DOHH2 (cell line): ENCODE results near the gene CHCHD6.

Experiments used
- EZH2phosphoT487 ChIP-seq: fragments of 200-600 bp; sonication (generic); IDR thresholded peaks from 2 replicates; pipeline ENCODE4 v1.6.1; 2017; ENCODE audit warnings: borderline replicate concordance, mild to moderate bottlenecking, antibody characterized with exemption, low read length, moderate library complexity, mixed read lengths
- TF ChIP-seq, protein P1 (sequence below): fragments of 200-600 bp; sonication (generic); IDR thresholded peaks from one replicate; pipeline ENCODE4 v1.5.1; 2014; ENCODE audit warnings: antibody characterized with exemption, mild to moderate bottlenecking, low read depth, low read length; ENCODE audit not compliant: poor library complexity, severe bottlenecking

DNA sequence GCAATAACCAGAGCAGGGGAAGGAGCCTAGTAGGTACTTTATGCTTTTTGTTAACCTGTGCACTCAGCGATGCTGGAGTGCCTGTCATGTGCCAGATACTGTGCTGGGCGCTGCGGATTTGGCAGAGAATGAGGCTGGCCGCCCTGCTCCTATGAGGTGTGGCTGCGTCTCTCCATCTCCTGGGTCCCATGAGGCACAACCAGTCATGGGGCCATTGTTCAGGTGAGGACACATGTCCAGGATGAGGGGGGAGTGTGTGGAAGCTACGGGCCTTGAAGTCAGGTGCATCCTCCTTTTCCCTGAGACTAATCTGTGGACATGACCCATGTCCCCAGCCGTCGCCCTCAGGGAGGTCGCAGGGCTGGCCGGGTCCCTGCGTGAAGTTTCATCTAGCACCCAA is 48.2 kb upstream of the CHCHD6 start:
- TF ChIP-seq, protein P1, sequence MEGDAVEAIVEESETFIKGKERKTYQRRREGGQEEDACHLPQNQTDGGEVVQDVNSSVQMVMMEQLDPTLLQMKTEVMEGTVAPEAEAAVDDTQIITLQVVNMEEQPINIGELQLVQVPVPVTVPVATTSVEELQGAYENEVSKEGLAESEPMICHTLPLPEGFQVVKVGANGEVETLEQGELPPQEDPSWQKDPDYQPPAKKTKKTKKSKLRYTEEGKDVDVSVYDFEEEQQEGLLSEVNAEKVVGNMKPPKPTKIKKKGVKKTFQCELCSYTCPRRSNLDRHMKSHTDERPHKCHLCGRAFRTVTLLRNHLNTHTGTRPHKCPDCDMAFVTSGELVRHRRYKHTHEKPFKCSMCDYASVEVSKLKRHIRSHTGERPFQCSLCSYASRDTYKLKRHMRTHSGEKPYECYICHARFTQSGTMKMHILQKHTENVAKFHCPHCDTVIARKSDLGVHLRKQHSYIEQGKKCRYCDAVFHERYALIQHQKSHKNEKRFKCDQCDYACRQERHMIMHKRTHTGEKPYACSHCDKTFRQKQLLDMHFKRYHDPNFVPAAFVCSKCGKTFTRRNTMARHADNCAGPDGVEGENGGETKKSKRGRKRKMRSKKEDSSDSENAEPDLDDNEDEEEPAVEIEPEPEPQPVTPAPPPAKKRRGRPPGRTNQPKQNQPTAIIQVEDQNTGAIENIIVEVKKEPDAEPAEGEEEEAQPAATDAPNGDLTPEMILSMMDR = no peak
- no peak for TF ChIP-seq EZH2phosphoT487
